ENCODE results near the gene METTL9. TPM values are rescaled to one million over a fixed set of nuclear protein-coding genes. Genes with fewer than 3 reads are reported as not detected.
"Not testable (repeated sequence)": the region's sequence is repeated elsewhere in the genome, so short reads cannot be mapped to it uniquely, and the experiment has no call there.

METTL9 gene
- 100 to 1,000 TPM; 140 to 201 (median 168) TPM for polyA plus RNA-seq (ENCODE audit: insufficient read depth in 1 of 5, insufficient read length in 5 of 5, low replicate concordance in 1 of 5)
- long read RNA-seq, donor 1, full-length matches to known transcripts: 138 of 164 reads
- long read RNA-seq, donor 1, partial matches to known transcripts: 26 of 164 reads
- long read RNA-seq, donor 1, other reads (novel, unspliced or antisense): 0 of 164 reads
- long read RNA-seq, donor 2, full-length matches to known transcripts: 54 of 69 reads
- long read RNA-seq, donor 2, partial matches to known transcripts: 15 of 69 reads
- long read RNA-seq, donor 2, other reads (novel, unspliced or antisense): 0 of 69 reads
- long read RNA-seq, donor 3, full-length matches to known transcripts: 96 of 101 reads
- long read RNA-seq, donor 3, partial matches to known transcripts: 0 of 101 reads
- long read RNA-seq, donor 3, other reads (novel, unspliced or antisense): 5 of 101 reads
- long read RNA-seq, donor 4, full-length matches to known transcripts: 73 of 90 reads
- long read RNA-seq, donor 4, partial matches to known transcripts: 10 of 90 reads
- long read RNA-seq, donor 4, other reads (novel, unspliced or antisense): 7 of 90 reads
- long read RNA-seq, donor 5, full-length matches to known transcripts: 124 of 192 reads
- long read RNA-seq, donor 5, partial matches to known transcripts: 59 of 192 reads
- long read RNA-seq, donor 5, other reads (novel, unspliced or antisense): 9 of 192 reads
- long read RNA-seq, donor 6, full-length matches to known transcripts: 108 of 137 reads
- long read RNA-seq, donor 6, partial matches to known transcripts: 16 of 137 reads
- long read RNA-seq, donor 6, other reads (novel, unspliced or antisense): 13 of 137 reads
- long read RNA-seq, donor 7, full-length matches to known transcripts: 75 of 82 reads
- long read RNA-seq, donor 7, partial matches to known transcripts: 7 of 82 reads
- long read RNA-seq, donor 7, other reads (novel, unspliced or antisense): 0 of 82 reads
- long read RNA-seq, donor 8, full-length matches to known transcripts: 37 of 37 reads
- long read RNA-seq, donor 8, partial matches to known transcripts: 0 of 37 reads
- long read RNA-seq, donor 8, other reads (novel, unspliced or antisense): 0 of 37 reads

DNA sequence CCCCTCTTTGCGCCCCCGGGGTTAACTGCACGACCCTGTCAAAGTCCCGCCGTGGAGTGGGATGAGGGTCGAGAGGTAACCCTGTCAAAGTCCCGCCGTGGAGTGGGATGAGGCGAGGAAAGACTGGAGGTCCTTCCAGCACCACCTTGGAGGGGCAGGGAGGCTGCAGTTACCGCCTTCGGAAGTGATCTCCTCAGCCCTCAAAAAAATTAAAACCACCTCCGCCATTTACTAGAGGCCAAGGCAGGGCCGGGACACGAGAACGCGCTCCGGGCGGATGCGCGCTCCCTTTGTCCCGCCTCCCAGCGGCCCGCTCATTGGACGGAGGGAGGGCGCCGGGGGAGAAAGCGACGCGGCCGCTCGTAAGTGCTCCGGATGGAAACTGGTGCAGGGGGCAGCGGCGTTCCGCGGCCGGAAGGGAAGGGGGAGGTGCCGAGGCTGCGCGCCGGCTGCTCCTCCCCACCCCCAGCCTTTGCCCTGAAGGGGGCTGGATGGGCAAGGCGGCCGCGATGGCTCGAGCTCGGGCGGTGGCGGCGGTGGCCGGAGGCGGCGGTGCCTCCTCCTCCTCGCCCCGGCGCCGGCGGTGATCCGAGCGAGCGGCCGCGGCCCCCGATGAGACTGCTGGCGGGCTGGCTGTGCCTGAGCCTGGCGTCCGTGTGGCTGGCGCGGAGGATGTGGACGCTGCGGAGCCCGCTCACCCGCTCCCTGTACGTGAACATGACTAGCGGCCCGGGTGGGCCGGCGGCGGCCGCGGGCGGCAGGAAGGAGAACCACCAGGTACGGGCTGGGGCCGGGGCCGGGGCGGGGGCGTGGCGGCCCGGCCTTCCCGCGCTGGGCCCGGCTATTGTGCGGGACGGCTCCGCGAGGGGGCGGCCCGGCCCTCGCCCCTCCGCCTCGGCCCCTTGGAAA, at the start of gene METTL9:
METTL9 (plus strand) TSS at position 456 of the 909 bp plus-strand sequence; CDS start at position 613, 157 bp downstream.
- DNase-seq: peak; percentile 97

DNA sequence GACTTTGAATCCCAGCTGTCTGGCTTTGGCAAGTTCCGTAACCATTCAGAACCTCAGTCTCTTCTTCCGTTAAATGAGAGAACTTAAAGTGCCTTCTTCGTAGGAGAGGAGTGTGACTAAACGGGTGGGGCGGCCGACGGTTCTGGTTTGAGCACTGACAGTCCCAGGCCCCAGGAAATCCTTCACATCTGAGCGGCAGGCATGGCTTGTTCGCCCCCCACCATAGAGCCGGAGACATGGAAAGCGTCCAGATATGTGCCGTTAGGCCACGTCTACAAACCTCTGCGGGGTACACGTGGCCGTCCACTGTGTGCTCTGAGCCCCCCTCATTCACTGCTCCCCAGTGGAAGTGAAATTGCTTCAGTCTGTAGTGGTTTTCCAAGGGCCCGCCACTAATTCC, 49.4 kb upstream of the METTL9 start:
- not testable (repeated sequence) for DNase-seq

DNA sequence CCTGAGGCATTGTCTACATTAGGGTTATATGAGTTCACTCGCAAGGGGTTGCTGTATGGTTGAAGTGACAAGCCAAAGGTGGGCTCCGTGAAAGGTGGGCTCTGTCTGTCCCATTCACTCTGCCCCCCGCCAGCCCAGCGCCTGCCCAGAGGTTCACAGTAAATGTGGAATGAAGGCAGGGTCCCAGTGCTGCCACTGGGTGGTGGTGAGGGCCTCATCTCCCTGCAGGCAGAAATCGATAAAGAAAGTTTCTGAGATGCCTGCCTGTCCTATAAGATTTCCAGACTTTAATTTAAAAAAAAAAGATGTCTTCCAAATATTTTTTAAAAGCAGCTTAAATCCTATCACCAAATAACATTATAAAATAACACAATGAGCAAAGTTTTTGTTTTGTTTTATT, 48.9 kb upstream of the METTL9 start:
- not testable (repeated sequence) for DNase-seq

DNA sequence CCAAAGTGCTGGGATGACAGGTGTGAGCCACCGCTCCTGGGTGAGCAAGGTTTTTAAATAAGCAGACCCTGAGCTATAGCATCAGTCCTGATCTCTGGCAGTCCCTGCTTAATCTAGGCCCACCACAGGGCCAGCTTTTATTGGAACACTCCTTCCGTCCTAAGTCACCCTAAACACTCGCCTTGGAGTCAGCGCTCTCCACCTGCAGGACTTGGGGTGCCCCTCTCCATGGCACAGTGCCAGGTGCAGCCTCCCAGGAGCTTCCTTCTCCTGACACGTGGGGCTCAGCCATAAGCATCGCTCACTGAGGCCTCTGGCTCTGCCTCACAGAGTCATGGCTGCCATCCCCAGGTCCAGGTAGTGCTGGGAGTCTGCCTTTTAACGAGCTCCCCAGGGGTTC, 48.3 kb upstream of the METTL9 start:
- not testable (repeated sequence) for DNase-seq

DNA sequence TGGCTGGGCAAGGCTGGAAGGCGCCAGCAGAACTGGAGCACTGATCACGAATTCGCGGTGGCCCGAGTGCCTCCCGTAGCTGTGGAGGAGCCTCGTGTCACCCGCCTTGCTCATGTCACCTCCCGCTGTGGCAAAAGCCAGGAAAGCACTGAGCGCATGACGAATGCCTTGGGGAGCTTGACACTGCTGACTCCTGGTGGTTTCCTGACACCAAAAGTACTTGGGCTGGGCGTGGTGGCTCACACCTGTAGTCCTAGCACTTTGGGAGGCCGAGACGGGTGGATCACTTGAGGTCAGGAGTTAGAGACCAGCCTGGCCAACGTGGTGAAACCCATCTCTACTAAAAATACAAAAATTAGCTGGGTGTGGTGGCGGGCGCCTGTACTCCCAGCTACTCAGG, 47.8 kb upstream of the METTL9 start:
- DNase-seq: not testable (repeated sequence)

DNA sequence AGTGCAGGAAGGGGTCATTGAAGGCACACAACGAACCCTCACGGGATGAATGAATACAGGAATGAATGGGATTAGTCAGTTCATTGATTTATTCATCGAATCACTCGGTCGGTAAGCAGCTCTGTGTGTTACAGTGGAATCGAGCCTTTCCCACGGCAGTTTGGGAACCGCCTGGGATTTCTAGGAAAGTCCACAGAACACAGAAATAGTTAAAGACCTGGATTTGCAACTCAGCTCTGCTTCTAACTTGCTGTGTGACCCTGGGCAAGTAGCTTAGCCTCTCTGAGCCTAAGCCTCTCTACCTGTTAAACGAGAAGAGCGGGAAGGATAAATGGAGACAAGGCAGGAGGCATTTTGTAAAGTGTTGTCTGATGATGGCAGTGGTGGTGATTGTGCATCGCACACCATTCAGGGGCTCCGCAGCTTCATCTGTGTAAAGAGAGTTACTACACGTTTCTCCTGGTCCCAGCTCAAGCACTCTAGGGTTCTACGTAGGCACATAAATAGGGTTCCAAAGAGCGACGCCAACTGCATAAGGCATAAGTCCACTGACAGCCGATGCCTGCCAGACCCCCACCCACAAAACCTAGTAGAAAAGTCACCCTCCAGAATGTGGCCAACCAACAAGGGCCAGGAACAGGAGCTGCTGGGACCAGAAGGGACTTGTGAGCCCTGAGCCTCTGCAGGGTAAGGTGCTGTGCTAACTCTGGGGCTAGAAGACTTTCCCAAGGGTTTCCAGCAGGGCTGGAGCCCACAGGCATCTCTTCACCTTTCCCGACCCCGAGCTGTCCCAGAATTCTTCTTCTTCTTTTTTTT, 45.7 kb upstream of the METTL9 start:
- not testable (repeated sequence) for DNase-seq

DNA sequence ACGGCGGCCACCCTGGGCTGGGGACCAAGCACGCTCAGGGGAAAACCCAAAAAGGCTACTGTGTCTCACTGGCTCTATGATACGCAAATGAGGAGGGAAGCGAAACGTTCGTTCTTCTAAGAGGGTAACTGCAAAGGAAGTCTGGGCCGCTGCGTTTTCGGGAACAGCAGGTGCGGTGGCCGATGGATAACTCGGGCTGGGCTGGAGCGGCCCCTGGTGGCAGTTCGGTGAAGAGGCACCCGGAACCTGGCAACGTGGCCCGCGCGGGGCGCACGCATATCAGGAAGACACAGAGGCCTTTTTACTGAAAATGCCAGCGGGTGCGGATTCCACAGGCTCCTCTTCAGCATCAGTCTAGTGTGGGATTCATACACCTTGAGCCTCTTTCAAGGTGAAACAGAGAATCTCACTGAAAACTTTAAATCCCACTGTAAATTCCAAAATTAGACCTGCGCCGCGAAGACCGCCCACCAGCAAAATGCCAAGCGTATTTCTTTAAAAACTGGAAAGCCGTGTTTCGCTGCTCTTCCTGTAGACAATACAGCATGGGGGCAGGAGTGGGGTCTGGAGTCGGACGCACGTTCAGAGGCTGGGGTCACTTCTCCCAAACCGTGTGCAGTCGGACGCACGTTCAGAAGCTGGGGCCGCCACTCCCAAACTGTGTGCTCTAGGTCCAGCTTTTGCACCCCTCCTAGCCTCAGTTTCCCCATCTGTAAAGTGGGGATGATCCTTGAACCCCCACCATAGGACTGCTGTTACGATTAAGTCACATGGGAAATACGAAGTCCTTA, 44.4 kb upstream of the METTL9 start:
- peak; percentile 57 to 61 for DNase-seq

DNA sequence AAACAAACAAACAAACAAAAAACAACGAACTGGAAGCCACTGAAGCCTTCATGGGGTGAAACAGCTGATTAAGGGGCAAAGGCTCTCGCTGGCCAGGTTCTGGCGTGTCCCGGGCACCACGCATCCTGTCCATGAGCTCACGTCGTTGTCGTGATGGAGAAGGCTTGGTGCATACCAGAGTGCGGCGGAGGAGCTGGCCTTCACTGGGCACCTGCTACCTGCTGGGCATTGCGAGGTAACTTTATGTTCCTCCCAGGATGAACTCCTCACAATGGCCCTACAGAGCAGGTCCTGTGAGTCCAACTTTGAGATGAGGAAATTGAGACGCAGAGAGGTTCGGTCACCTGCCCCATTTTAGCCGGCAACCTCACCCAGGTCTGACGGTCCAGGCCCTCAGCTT, 43.8 kb upstream of the METTL9 start:
- DNase-seq: not testable (repeated sequence)

DNA sequence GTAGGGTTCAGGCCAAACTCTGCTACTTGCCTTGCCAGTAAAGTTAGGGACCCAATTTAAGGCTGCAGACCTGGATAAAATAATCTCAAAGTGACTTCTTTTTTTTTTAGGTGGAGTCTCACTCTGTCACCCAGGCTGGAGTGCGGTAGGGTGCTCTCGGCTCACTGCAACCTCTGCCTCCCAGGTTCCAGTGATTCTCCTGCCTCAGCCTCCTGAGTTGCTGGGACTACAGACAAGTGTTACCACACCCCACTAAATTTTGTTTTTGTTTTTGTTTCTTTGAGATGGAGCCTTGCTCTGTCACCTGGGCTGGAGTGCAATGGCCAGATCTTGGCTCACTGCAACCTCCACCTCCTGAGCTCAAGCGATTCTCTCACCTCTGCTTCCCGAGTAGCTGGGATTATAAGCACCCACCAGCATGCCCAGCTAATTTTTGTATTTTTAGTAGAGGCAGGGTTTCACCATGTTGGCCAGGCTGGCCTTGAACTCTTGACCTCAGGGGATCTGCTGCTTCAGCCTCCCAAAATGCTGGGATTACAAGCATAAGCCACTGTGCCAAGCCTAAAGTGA, 43.3 kb upstream of the METTL9 start:
- not testable (repeated sequence) for DNase-seq

DNA sequence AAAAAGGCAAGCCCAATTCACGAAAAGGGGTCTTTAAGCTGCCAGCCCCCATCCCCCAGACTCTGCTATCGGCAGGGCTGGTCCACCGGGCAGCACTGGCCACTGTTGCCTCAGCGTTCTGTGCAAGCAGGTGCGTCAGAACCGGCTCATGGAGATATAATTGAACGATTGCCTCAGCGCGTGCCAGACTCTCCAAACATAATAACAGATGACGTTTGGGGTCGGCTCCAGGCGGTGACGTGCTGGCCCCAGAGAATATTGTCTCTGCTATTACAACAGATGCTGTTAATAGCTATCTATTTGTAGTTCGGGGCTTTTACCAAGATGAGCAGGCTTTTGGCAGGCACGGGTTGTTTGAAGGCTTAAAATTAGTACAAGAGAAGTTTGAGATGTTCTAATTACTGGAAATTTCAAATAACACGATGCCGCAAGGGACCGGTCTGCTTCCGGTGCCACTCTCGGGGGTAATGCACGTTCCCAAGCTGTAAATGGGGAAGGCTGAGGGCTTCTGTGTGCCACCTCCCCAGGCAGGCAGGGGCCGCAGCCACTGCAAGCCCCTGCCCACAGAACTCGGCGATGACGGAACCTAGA, 42.6 kb upstream of the METTL9 start:
- not testable (repeated sequence) for DNase-seq

DNA sequence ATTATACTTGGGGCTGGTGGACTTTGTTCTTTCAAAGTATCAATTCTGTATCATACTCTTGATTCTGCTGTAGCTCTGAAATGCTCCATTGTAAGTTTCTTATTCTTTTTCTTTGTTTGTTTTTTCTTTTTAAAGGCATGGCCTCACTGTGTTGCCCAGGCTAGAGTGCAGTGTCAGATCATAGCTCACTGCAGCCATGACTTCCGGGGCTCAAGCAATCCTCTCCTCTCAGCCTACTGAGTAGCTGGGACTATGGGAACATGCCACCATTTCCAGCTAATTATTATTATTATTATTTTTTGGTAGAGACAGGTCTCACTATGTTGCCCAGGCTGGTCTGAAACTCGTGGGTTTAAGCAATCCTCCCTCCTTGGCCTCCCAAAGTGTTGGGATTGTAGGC, 38.9 kb upstream of the METTL9 start:
- no peak for DNase-seq

DNA sequence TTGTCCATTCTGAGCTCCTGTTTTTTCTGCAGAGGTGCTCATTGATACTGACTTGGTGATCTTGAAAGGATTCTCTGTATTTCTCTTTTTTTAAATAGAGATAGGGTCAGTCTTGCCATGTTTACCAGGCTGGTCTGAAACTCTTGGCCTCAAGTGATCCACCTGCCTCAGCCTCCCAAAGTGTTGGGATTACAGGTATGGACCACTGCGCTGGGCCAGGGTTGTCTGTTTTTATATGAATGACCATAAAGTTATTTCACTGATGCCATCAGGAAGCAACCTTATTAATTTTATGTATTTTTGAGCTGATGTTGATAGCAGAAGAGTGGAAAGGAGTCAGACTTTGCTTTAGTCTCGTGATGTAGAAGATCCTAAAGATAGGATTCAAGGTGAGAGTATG, 35.7 kb upstream of the METTL9 start:
- no peak for DNase-seq

DNA sequence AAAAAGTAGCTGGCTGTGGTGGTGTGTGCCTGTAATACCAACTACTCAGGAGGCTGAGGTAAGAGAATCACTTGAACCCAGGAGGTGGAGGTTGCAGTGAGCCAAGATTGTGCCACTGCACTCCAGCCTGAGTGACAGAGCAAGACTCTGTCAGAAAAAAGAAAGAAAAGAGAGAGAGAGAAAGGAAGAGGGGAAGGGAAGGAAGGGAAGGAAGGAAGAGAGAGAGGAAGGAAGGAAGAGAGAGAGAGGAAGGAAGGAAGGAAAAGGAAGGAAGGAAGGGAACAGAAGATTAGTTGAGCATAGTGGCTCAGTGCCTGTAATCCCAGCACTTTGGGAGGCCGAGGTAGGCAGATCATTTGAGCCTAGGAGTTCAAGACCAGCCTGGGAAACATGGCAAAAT, 35.0 kb upstream of the METTL9 start:
- not testable (repeated sequence) for DNase-seq

DNA sequence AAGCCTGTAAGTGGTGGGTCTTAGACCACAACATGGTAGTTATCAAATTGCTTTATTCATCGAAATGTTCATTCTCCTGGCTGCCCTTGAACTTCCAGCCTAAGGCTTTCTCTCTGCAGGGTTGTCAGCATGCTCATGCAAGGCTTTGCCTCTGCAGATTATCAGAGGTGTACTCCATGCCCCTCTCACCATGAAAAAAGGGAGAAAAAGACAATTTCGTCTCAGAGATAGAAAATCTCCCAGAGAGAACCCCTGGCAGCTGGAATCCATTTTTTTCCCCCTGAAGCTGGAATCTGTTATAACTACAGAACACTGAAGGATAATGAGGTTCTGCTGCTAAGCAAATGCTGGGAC, 33.9 kb upstream of the METTL9 start:
- no peak for DNase-seq

DNA sequence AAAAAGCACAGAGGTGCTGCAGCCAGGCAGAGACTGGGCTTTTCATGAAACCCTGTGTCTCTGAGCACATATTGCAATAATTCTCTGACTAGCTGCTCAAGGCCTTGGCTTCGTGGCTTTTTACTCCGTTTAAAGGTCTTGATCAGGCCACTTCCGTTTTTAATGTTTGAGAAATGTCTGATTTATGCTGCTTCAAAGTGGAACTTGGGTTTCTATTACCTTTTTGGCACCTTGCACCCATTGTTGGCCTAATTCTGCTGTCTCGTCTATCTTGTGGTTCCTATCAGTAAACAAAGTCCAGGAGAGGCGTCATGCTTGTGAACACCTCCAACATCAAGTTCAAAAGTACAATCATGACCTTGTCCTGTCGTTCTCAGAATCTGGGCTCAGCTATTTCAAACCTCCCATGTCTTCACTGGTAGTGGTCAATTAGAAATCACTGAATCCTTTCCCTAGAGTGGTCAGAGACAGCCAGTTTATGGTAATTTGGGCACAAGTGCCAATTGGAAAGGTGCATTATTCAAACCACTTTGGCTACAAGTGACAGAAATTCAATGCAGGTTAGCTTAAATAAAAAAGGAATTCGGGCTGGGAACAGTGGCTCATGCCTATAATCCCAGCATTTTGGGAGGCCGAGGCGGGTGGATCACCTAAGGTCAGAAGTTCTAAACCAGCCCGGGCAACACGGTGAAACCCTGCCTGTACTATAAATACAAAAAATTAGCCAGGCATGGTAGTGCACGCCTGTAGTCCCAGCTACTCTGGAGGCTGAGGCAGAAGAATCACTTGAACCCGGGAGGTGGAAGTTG, 33.3 kb upstream of the METTL9 start:
- no peak for DNase-seq

DNA sequence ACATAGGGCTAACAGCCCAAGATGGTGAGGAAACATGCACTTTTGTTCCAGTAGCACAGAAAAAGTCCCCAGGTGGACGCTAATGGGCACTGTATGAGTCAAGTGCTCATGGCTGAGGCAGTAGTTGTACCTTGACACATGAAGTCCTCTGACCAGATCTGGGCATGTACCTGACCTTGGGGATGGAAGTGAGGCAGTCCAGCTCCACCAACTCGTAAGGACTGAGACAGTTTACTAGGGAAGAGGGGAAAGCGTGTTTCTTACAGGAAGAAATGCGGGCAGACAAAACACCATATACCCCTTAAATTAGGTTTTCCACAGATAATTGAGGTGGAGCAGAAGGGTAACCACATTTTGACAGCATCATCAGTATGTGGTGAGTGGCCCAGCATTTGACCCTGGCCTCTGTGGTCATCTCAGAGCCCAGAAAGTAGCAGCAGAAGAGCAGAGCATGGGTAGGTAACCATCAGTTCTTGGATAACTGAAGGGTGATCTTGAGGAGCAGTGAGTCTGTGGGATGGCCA, 32.4 kb upstream of the METTL9 start:
- DNase-seq: no peak

DNA sequence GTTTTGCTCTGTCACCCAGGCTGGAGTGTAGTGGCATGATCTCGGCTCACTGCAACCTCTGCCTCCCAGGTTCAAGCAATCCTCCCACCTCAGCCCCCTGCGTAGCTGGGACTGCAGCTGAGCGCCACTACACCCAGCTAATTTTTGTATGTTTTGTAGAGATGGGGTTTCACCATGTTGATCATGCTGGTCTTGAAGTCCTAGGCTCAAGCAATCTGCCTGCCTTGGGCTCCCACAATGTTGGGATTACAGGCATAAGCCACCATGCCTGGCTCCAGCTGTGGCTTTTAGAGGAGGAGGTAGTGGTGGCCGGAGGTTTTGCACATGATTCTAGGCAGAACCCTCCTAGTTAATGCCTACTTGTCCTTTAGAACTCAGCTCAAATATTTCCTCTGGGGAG, 31.9 kb upstream of the METTL9 start:
- DNase-seq: not testable (repeated sequence)
